ENCODE results near the gene SPN. TPM values are rescaled to one million over a fixed set of nuclear protein-coding genes. Genes with fewer than 3 reads are reported as not detected.
A peak's percentile ranks its signal among the peaks of the same experiment; 100 is the strongest.
"Not testable (repeated sequence)": the region's sequence is repeated elsewhere in the genome, so short reads cannot be mapped to it uniquely, and the experiment has no call there.

SPN gene
- total RNA-seq, 2 experiments from 2014 or later, result 103 to 127 TPM

GRCh38 chr16:29628707-29629106 is 34.3 kb upstream of the SPN start:
- DNase-seq; H3K9me3 Mint-ChIP-seq (ENCODE audit: low read depth); POLR2A ChIA-PET; CTCF ChIA-PET; H3K27ac Mint-ChIP-seq; H3K4me3 Mint-ChIP-seq; H3K27me3 Mint-ChIP-seq; H3K36me3 Mint-ChIP-seq (ENCODE audit: low read depth); ATAC-seq: not testable (repeated sequence)
- peaks cover 21% of the 10 kb centered on the region for H3K4me1 Mint-ChIP-seq
- intact Hi-C loops (cut with DNase I, micrococcal nuclease), result loop anchor here in 1 of 2 experiments (5.0 kb wide), 1 partner anchor 34 kb away; the partner anchor contains the start of gene SPN

- DNase-seq; H3K27me3 Mint-ChIP-seq; H3K4me3 Mint-ChIP-seq; H3K9me3 Mint-ChIP-seq (ENCODE audit: low read depth); POLR2A ChIA-PET; H3K27ac Mint-ChIP-seq; H3K36me3 Mint-ChIP-seq (ENCODE audit: low read depth); CTCF ChIA-PET; ATAC-seq: not testable (repeated sequence)
- peaks cover 20% of the 10 kb centered on the region for H3K4me1 Mint-ChIP-seq
- intact Hi-C loops (cut with DNase I, micrococcal nuclease), result loop anchor here in 1 of 2 experiments (5.0 kb wide), 1 partner anchor 33 kb away; the partner anchor contains the start of gene SPN
These were observed 33.7 kb upstream of the SPN start for GRCh38 chr16:29629318-29629717.

GRCh38 chr16:29631658-29632057 is 31.4 kb upstream of the SPN start:
- intact Hi-C loops (cut with DNase I, micrococcal nuclease); H3K9me3 Mint-ChIP-seq (ENCODE audit: low read depth); CTCF ChIA-PET; DNase-seq; H3K27me3 Mint-ChIP-seq; H3K4me3 Mint-ChIP-seq; POLR2A ChIA-PET; H3K36me3 Mint-ChIP-seq (ENCODE audit: low read depth); ATAC-seq; H3K27ac Mint-ChIP-seq: not testable (repeated sequence)
- H3K4me1 Mint-ChIP-seq, result peaks cover 15% of the 10 kb centered on the region

- H3K4me3 Mint-ChIP-seq; H3K9me3 Mint-ChIP-seq (ENCODE audit: low read depth); H3K4me1 Mint-ChIP-seq; intact Hi-C loops (cut with DNase I, micrococcal nuclease); DNase-seq; ATAC-seq; CTCF ChIA-PET; H3K36me3 Mint-ChIP-seq (ENCODE audit: low read depth); H3K27ac Mint-ChIP-seq; POLR2A ChIA-PET; H3K27me3 Mint-ChIP-seq: not testable (repeated sequence)
These were observed 27.1 kb upstream of the SPN start for GRCh38 chr16:29635902-29636301.

GRCh38 chr16:29636368-29636767 is 26.7 kb upstream of the SPN start:
- H3K27me3 Mint-ChIP-seq; intact Hi-C loops (cut with DNase I, micrococcal nuclease); H3K27ac Mint-ChIP-seq; DNase-seq; H3K36me3 Mint-ChIP-seq (ENCODE audit: low read depth); H3K4me1 Mint-ChIP-seq; H3K4me3 Mint-ChIP-seq; POLR2A ChIA-PET; CTCF ChIA-PET; H3K9me3 Mint-ChIP-seq (ENCODE audit: low read depth): not testable (repeated sequence)
- ATAC-seq, result peak; percentile 36

- ATAC-seq; H3K27me3 Mint-ChIP-seq; POLR2A ChIA-PET; H3K4me3 Mint-ChIP-seq; H3K27ac Mint-ChIP-seq; CTCF ChIA-PET; H3K36me3 Mint-ChIP-seq (ENCODE audit: low read depth); H3K9me3 Mint-ChIP-seq (ENCODE audit: low read depth); DNase-seq; intact Hi-C loops (cut with DNase I, micrococcal nuclease): not testable (repeated sequence)
- peaks cover 14% of the 10 kb centered on the region for H3K4me1 Mint-ChIP-seq
These were observed 24.3 kb upstream of the SPN start for GRCh38 chr16:29638751-29639150.

GRCh38 chr16:29641561-29641960 is 21.5 kb upstream of the SPN start:
- Mint-ChIP-seq H3K9me3 (ENCODE audit: low read depth) (no peaks in the 10 kb centered on the region), H3K27ac (peak overlapping the region; percentile 4), H3K4me1 (peaks cover 31% of the 10 kb centered on the region), H3K36me3 (ENCODE audit: low read depth) (no peaks in the 10 kb centered on the region), H3K4me3 (no peak overlapping the region), H3K27me3 (no peaks in the 10 kb centered on the region)
- CTCF ChIA-PET, result interaction anchor here (1.0 to 2.4 kb wide), 3 partner anchors 10 to 51 kb away, joined by 3 to 9 read pairs (median 3); no protein-coding TSS in a partner anchor
- peak; percentile 67 for ATAC-seq
- POLR2A ChIA-PET, result no interaction called here
- intact Hi-C loops (cut with DNase I, micrococcal nuclease), result no loop called here
- DNase-seq, result no peak

GRCh38 chr16:29643596-29643995 is 19.5 kb upstream of the SPN start:
- intact Hi-C loops (cut with DNase I, micrococcal nuclease), result no loop called here
- ATAC-seq, result no peak
- H3K4me3 Mint-ChIP-seq, result no peak overlapping the region
- peaks cover 31% of the 10 kb centered on the region for H3K4me1 Mint-ChIP-seq
- no peaks in the 10 kb centered on the region for H3K9me3 Mint-ChIP-seq (ENCODE audit: low read depth)
- ChIA-PET CTCF (no interaction called here), POLR2A (no interaction called here)
- no peaks in the 10 kb centered on the region for H3K36me3 Mint-ChIP-seq (ENCODE audit: low read depth)
- no peak for DNase-seq
- H3K27me3 Mint-ChIP-seq, result no peaks in the 10 kb centered on the region
- H3K27ac Mint-ChIP-seq, result no peak overlapping the region

GRCh38 chr16:29644338-29644857 is 18.6 kb upstream of the SPN start:
- ATAC-seq, result no peak
- Mint-ChIP-seq H3K9me3 (ENCODE audit: low read depth) (no peaks in the 10 kb centered on the region), H3K4me3 (no peak overlapping the region), H3K36me3 (ENCODE audit: low read depth) (no peaks in the 10 kb centered on the region), H3K27me3 (no peaks in the 10 kb centered on the region), H3K4me1 (peaks cover 31% of the 10 kb centered on the region), H3K27ac (no peak overlapping the region)
- DNase-seq, result no peak
- intact Hi-C loops (cut with DNase I, micrococcal nuclease), result no loop called here
- CTCF ChIA-PET, result no interaction called here
- POLR2A ChIA-PET, result no interaction called here

GRCh38 chr16:29644973-29645693 is 17.9 kb upstream of the SPN start:
- ATAC-seq (peak; percentile 12), DNase-seq (no peak)
- ChIA-PET CTCF (interaction anchor here (0.6 to 1.1 kb wide), 2 partner anchors 72 to 315 kb away, joined by 3 read pairs; no protein-coding TSS in a partner anchor), POLR2A (no interaction called here)
- Mint-ChIP-seq H3K27ac (no peak overlapping the region), H3K4me1 (peaks cover 35% of the 10 kb centered on the region), H3K27me3 (no peaks in the 10 kb centered on the region), H3K9me3 (ENCODE audit: low read depth) (no peaks in the 10 kb centered on the region), H3K36me3 (ENCODE audit: low read depth) (no peaks in the 10 kb centered on the region), H3K4me3 (no peak overlapping the region)
- intact Hi-C loops (cut with DNase I, micrococcal nuclease), result no loop called here

GRCh38 chr16:29645694-29646187 is 17.3 kb upstream of the SPN start:
- H3K27ac Mint-ChIP-seq, result peak overlapping the region; percentile 48
- POLR2A ChIA-PET, result no interaction called here
- intact Hi-C loops (cut with DNase I, micrococcal nuclease), result no loop called here
- CTCF ChIA-PET, result interaction anchor here (0.6 to 1.1 kb wide), 2 partner anchors 71 to 314 kb away, joined by 3 read pairs; no protein-coding TSS in a partner anchor
- H3K4me3 Mint-ChIP-seq, result no peak overlapping the region
- H3K27me3 Mint-ChIP-seq, result no peaks in the 10 kb centered on the region
- ATAC-seq (peak; percentile 72), DNase-seq (no peak)
- H3K4me1 Mint-ChIP-seq, result peaks cover 32% of the 10 kb centered on the region
- no peaks in the 10 kb centered on the region for H3K9me3 Mint-ChIP-seq (ENCODE audit: low read depth)
- H3K36me3 Mint-ChIP-seq (ENCODE audit: low read depth), result no peaks in the 10 kb centered on the region

- peaks cover 21% of the 10 kb centered on the region for H3K4me1 Mint-ChIP-seq
- H3K36me3 Mint-ChIP-seq (ENCODE audit: low read depth), result no peaks in the 10 kb centered on the region
- no peaks in the 10 kb centered on the region for H3K27me3 Mint-ChIP-seq
- H3K27ac Mint-ChIP-seq, result no peak overlapping the region
- ATAC-seq (no peak), DNase-seq (no peak)
- ChIA-PET CTCF (no interaction called here), POLR2A (no interaction called here)
- intact Hi-C loops (cut with DNase I, micrococcal nuclease), result no loop called here
- no peaks in the 10 kb centered on the region for H3K9me3 Mint-ChIP-seq (ENCODE audit: low read depth)
- H3K4me3 Mint-ChIP-seq, result no peak overlapping the region
These were observed 16.1 kb upstream of the SPN start for GRCh38 chr16:29646947-29647346.
